Measurements from ENCODE around the gene SPTLC2. TPM values are rescaled to one million over a fixed set of nuclear protein-coding genes. Genes with fewer than 3 reads are reported as not detected.

The SPTLC2 gene
- total and polyA plus RNA-seq, 2 of the 13 experiments (the other 11 are each of a cell fraction or from before 2014, with no cell fraction given) = 17.4 to 17.5 TPM

GRCh38 chr14:77523109-77523508 lies 93.3 kb downstream of the SPTLC2 start (continued):
- TF ChIP-seq ZNF609 (CRISPR knock-in tag; IDR thresholded peaks at IDR 0.05; ENCODE audit: borderline replicate concordance) (no peak), DNMT3B (CRISPR knock-in tag; conservative IDR thresholded peaks at IDR 0.05) (no peak)

- intact Hi-C loops (cut with micrococcal nuclease; ENCODE audit: unreplicated experiment) = no loop called here
- no peak for FAIRE-seq
- ChIA-PET POLR2A (no interaction called here), CTCF (ENCODE audit: low intra/inter-chr PET ratio, low total read pairs) (no interaction called here)
- Histone ChIP-seq H3K4me3 (replicated peaks in 1 of 3; ENCODE audit: insufficient read depth in 1 of 3, low read depth in 2 of 3, low read length in 3 of 3) (no peak overlapping the region), H3K4me1 (ENCODE audit: insufficient read depth, low read length) (peaks cover 14% of the 10 kb centered on the region), H3K27ac (ENCODE audit: extremely low read length, insufficient read depth, low read length) (no peak overlapping the region), H4K20me1 (ENCODE audit: insufficient read depth, low read length) (no peaks in the 10 kb centered on the region), H3K9me3 (ENCODE audit: low read length) (no peaks in the 10 kb centered on the region), H3K79me2 (ENCODE audit: insufficient read depth, low read length) (no peaks in the 10 kb centered on the region), H3K27me3 (ENCODE audit: control insufficient read depth in 1 of 2, insufficient read depth in 2 of 2, low read length in 2 of 2) (no peaks in the 10 kb centered on the region; a peak in 1 of 5 replicates), H3K9ac (ENCODE audit: insufficient read depth, low read depth, low read length) (no peak overlapping the region), H3K36me3 (replicated peaks in 1 of 2; ENCODE audit: control insufficient read depth in 1 of 2, insufficient read depth in 2 of 2, low read length in 2 of 2) (peaks cover 6 to 40% of the 10 kb centered on the region in 2 experiments), H2AFZ (ENCODE audit: low read length) (no peak overlapping the region), H3K4me2 (ENCODE audit: low read depth, low read length) (no peak overlapping the region)
- 98% methylated on average over 4 of the region's 4 CpGs for WGBS (ENCODE audit: low lambda C conversion rate)
- in situ Hi-C loops (cut with HindIII; ENCODE audit: extremely low pct_ligation_motif_present, low pct_unique_long_range_greater_than_20kb) = no loop called here
- BruUV-seq (replicated peaks) = no TSS peak
- ATAC-seq = no peak
- DNase-seq (ENCODE audit: low spot score) = no peak
- TF ChIP-seq AKNA (CRISPR knock-in tag; IDR thresholded peaks at IDR 0.05; ENCODE audit: borderline replicate concordance) (no peak), GABPB1 (CRISPR knock-in tag; IDR thresholded peaks at IDR 0.05) (no peak), SNAPC5 (CRISPR knock-in tag; IDR thresholded peaks at IDR 0.05; ENCODE audit: borderline replicate concordance) (no peak), MLLT10 (CRISPR knock-in tag; IDR thresholded peaks at IDR 0.05) (no peak), LCORL (IDR thresholded peaks at IDR 0.05) (no peak), LCORL (CRISPR knock-in tag; IDR thresholded peaks at IDR 0.05) (no peak), CSRNP2 (CRISPR knock-in tag; conservative IDR thresholded peaks at IDR 0.05; ENCODE audit: low read depth) (no peak), ZNF839 (CRISPR knock-in tag; IDR thresholded peaks at IDR 0.05; ENCODE audit: borderline replicate concordance) (no peak)
Measured at GRCh38 chr14:77520555-77520954, 95.9 kb downstream of the SPTLC2 start.
